WTC11 (cell line): ENCODE data around the gene SNAPC4. TPM values are rescaled to one million over a fixed set of nuclear protein-coding genes. Genes with fewer than 3 reads are reported as not detected.

ENCODE experiments used
- ATAC-seq: fragments of 200-7000 bp; cut with Tn5 transposase; 2 replicates; pipeline ENCODE4 v1.10.0; 2021; ENCODE audit warnings: mild to moderate bottlenecking, moderate library complexity
- CTCF ChIA-PET: fragments of 300-600 bp; sonication (Branson Sonifier 250); formaldehyde crosslinking; loops from one replicate; lab custom pipeline; 2021; ENCODE audit warnings: antibody characterized with exemption; lab: Charles Lee
- POLR2A ChIA-PET: fragments of 350-600 bp; sonication (Branson Sonifier 250); formaldehyde crosslinking; loops from one replicate; lab custom pipeline; 2021; ENCODE audit warnings: antibody characterized with exemption; lab: Charles Lee
- DNase-seq: peaks from one replicate; pipeline ENCODE4 v3.0.0; 2021; ENCODE audit warnings: low spot score
- H3K27ac Mint-ChIP-seq: 2 replicates; pipeline ENCODE4 v1.8.0; 2021; ENCODE audit warnings: mixed read lengths
- H3K27me3 Mint-ChIP-seq: 2 replicates; pipeline ENCODE4 v1.8.0; 2021; ENCODE audit warnings: low read depth, mild to moderate bottlenecking, moderate library complexity, mixed read lengths
- H3K36me3 Mint-ChIP-seq: 2 replicates; pipeline ENCODE4 v1.8.0; 2021; ENCODE audit warnings: mixed read lengths
- H3K4me1 Mint-ChIP-seq: 2 replicates; pipeline ENCODE4 v1.8.0; 2022; ENCODE audit warnings: mixed read lengths
- H3K4me3 Mint-ChIP-seq: 2 replicates; pipeline ENCODE4 v1.8.0; 2021; ENCODE audit warnings: mild to moderate bottlenecking, moderate library complexity, mixed read lengths
- H3K9me3 Mint-ChIP-seq: 2 replicates; pipeline ENCODE4 v1.8.0; 2021; ENCODE audit warnings: mixed read lengths
- CREM ChIP-seq: sonication (generic); formaldehyde crosslinking; IDR thresholded peaks from 2 replicates; pipeline ENCODE4 v1.8.1; 2022; ENCODE audit warnings: mild to moderate bottlenecking, missing genetic modification reagents, moderate library complexity
- GRHL2 ChIP-seq: fragments of 250-450 bp; sonication (Bioruptor Pico); IDR thresholded peaks from 2 replicates; pipeline ENCODE4 v1.8.0; 2022; ENCODE audit warnings: mild to moderate bottlenecking, moderate library complexity; ENCODE audit not compliant: insufficient replicate concordance, severe bottlenecking
- HMGA2 ChIP-seq: fragments of 250-450 bp; sonication (Bioruptor Pico); IDR thresholded peaks from 2 replicates; pipeline ENCODE4 v1.4.0; 2021; ENCODE audit warnings: mild to moderate bottlenecking, moderate library complexity
- RORB ChIP-seq: fragments of 250-450 bp; sonication (Bioruptor Pico); IDR thresholded peaks from 2 replicates; pipeline ENCODE4 v1.9.0; 2021; ENCODE audit warnings: mild to moderate bottlenecking
- SMAD3 ChIP-seq: sonication (generic); formaldehyde crosslinking; IDR thresholded peaks from 2 replicates; pipeline ENCODE4 v1.8.0; 2022; ENCODE audit warnings: missing genetic modification reagents, mild to moderate bottlenecking, borderline replicate concordance
- TEAD1 ChIP-seq: sonication (generic); formaldehyde crosslinking; IDR thresholded peaks from 2 replicates; pipeline ENCODE4 v1.8.0; 2022; ENCODE audit warnings: mild to moderate bottlenecking, missing genetic modification reagents
- TP53 ChIP-seq: sonication (generic); formaldehyde crosslinking; IDR thresholded peaks from 2 replicates; pipeline ENCODE4 v1.8.1; 2023; ENCODE audit warnings: mild to moderate bottlenecking, missing genetic modification reagents
- ZNF219 ChIP-seq: sonication (generic); formaldehyde crosslinking; IDR thresholded peaks from 2 replicates; pipeline ENCODE4 v1.8.0; 2023; ENCODE audit warnings: missing genetic modification reagents, mild to moderate bottlenecking, borderline replicate concordance
- total RNA-seq: library from RNA; stranded (reverse); gene quantifications from 3 replicates; pipeline ENCODE4 v1.2.3, GENCODE V29; 2021
- TF ChIP-seq, protein P1 (sequence below): sonication (generic); formaldehyde crosslinking; IDR thresholded peaks from 2 replicates; pipeline ENCODE4 v1.8.1; 2023; ENCODE audit warnings: mild to moderate bottlenecking, moderate library complexity, missing genetic modification reagents
- TF ChIP-seq, protein P2 (sequence below): sonication (generic); formaldehyde crosslinking; IDR thresholded peaks from 2 replicates; pipeline ENCODE4 v1.8.1; 2022; ENCODE audit warnings: missing genetic modification reagents, borderline replicate concordance
- TF ChIP-seq, protein P3 (sequence below): sonication (generic); formaldehyde crosslinking; IDR thresholded peaks from 2 replicates; pipeline ENCODE4 v1.8.0; 2023; ENCODE audit warnings: missing genetic modification reagents
- TF ChIP-seq, protein P4 (sequence below): fragments of 250-450 bp; sonication (Bioruptor Pico); conservative IDR thresholded peaks from 2 replicates; pipeline ENCODE4 v1.9.0; 2021; ENCODE audit warnings: mild to moderate bottlenecking
- TF ChIP-seq, protein P5 (sequence below): fragments of 200-600 bp; IDR thresholded peaks from 2 replicates; pipeline ENCODE4 v1.8.0; 2022; ENCODE audit warnings: antibody characterized with exemption
- TF ChIP-seq, protein P6 (sequence below): sonication (generic); formaldehyde crosslinking; IDR thresholded peaks from 2 replicates; pipeline ENCODE4 v1.8.1; 2022; ENCODE audit warnings: mild to moderate bottlenecking, missing genetic modification reagents, moderate library complexity, borderline replicate concordance

SNAPC4 gene
- total RNA-seq, 1 experiment from 2014 or later, result 22.8 TPM

DNA sequence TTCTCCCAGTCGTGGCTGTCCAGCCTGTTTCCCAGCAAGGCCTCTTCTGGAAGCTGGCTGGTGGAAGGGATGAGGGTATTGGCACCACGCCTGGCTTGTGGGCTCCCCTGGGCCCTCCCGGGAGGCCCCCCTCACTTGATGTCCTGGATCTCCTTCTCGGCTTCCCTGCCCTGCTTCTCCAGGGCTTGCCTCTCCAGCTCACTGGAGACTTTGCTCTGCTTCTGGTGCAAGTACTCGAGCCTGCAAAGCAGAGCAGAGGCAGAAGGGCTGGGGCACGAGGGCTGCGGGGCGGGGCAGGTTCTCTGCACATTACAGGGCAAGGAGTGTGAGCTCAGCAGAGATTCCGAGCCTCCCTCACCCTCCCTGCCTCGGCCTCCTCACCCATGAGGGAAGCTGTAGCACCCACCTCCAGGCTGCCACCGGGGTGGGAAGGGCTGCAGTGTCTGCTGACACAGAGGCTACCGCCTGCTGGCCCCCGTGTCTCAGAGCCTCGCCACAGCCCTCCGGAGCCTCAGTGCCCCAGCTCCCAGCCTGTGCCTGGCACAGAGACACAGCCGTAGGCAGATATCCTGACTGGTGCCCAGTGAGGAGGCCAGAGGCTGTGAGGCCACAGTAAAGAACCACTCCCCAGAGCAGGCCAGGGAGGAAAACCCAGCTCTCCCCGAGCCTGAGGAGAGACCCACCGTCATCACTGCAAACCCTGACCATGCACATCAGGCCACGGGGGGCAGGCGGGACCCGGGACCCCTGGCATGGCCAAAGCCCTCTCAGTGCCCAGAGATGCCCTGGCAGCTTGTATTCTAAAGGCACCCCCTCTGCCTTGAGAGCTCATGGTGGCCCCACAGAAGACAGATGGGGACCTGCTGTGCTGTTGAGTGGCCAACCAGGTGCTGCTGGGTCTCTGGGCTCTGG is 7.2 kb downstream of the SNAPC4 start:
- H3K27me3 Mint-ChIP-seq, result no peaks in the 10 kb centered on the region
- no peaks in the 10 kb centered on the region for H3K4me1 Mint-ChIP-seq
- DNase-seq (no peak), ATAC-seq (no peak)
- H3K4me3 Mint-ChIP-seq, result no peak overlapping the region
- H3K9me3 Mint-ChIP-seq, result no peaks in the 10 kb centered on the region
- ChIA-PET CTCF (no interaction called here), POLR2A (no interaction called here)
- H3K27ac Mint-ChIP-seq, result no peak overlapping the region
- TF ChIP-seq TP53 (CRISPR knock-in tag), result no peak
- TF ChIP-seq, protein P1, sequence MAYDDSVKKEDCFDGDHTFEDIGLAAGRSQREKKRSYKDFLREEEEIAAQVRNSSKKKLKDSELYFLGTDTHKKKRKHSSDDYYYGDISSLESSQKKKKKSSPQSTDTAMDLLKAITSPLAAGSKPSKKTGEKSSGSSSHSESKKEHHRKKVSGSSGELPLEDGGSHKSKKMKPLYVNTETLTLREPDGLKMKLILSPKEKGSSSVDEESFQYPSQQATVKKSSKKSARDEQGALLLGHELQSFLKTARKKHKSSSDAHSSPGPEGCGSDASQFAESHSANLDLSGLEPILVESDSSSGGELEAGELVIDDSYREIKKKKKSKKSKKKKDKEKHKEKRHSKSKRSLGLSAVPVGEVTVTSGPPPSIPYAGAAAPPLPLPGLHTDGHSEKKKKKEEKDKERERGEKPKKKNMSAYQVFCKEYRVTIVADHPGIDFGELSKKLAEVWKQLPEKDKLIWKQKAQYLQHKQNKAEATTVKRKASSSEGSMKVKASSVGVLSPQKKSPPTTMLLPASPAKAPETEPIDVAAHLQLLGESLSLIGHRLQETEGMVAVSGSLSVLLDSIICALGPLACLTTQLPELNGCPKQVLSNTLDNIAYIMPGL (CRISPR knock-in tag), result no peak
- no peak for TF ChIP-seq HMGA2 (CRISPR knock-in tag)
- H3K36me3 Mint-ChIP-seq, result peaks cover 44% of the 10 kb centered on the region

DNA sequence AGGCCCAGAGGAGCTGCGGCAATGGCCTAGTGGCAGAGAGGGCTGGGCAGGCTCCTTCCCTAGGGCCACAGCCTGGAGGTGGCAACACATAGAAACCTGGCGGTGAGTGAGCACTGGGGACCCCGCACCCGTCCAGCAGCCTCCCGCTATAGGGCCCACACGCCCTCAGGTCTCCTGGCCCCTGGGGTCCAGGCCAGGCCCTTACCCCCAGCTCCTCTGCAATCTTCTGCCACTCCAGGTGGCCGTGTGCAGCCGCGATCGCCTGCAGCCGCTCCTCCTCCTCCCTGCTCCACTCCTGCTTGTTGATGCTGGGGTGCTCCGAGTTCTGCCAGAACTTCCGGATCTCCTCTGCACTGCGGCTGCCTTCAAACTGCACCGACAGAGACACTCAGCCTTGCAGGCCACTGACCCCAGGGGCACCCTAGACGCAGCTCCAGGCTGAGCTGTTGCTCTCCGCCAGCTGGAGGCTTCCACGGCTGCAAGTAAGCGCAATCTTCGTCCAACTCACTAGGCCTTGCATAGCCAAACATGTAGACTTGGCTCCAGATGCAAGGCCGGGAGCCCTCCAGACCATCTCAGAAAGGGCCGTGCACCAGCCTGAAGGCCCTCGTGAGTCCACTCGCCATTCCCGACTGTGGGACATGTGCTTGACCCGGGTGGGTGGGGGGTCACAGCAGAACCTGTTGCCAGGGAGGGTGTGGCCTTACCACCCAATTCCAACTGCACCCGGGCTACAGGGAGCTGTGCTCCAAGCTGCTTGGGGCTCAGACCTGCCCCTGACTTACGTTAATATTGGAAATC is 8.0 kb downstream of the SNAPC4 start:
- no peak overlapping the region for H3K27ac Mint-ChIP-seq
- POLR2A ChIA-PET, result no interaction called here
- no peak overlapping the region for H3K4me3 Mint-ChIP-seq
- H3K4me1 Mint-ChIP-seq, result no peaks in the 10 kb centered on the region
- peaks cover 47% of the 10 kb centered on the region for H3K36me3 Mint-ChIP-seq
- CTCF ChIA-PET, result interaction anchor here (1.0 to 1.3 kb wide), 3 partner anchors 9 to 52 kb away, joined by 3 to 4 read pairs (median 3); no protein-coding TSS in a partner anchor
- ATAC-seq, result no peak
- no peak for DNase-seq
- H3K27me3 Mint-ChIP-seq, result no peaks in the 10 kb centered on the region
- no peak for TF ChIP-seq TEAD1 (CRISPR knock-in tag)
- TF ChIP-seq ZNF219 (CRISPR knock-in tag), result no peak
- no peak for TF ChIP-seq GRHL2 (CRISPR knock-in tag)
- no peak for TF ChIP-seq CREM (CRISPR knock-in tag)
- TF ChIP-seq, protein P2, sequence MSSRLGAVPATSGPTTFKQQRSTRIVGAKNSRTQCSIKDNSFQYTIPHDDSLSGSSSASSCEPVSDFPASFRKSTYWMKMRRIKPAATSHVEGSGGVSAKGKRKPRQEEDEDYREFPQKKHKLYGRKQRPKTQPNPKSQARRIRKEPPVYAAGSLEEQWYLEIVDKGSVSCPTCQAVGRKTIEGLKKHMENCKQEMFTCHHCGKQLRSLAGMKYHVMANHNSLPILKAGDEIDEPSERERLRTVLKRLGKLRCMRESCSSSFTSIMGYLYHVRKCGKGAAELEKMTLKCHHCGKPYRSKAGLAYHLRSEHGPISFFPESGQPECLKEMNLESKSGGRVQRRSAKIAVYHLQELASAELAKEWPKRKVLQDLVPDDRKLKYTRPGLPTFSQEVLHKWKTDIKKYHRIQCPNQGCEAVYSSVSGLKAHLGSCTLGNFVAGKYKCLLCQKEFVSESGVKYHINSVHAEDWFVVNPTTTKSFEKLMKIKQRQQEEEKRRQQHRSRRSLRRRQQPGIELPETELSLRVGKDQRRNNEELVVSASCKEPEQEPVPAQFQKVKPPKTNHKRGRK (CRISPR knock-in tag), result no peak
- no peak for TF ChIP-seq RORB (CRISPR knock-in tag)
- TF ChIP-seq, protein P3, sequence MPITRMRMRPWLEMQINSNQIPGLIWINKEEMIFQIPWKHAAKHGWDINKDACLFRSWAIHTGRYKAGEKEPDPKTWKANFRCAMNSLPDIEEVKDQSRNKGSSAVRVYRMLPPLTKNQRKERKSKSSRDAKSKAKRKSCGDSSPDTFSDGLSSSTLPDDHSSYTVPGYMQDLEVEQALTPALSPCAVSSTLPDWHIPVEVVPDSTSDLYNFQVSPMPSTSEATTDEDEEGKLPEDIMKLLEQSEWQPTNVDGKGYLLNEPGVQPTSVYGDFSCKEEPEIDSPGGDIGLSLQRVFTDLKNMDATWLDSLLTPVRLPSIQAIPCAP, result no peak
- no peak for TF ChIP-seq SMAD3 (CRISPR knock-in tag)
- TF ChIP-seq, protein P4, sequence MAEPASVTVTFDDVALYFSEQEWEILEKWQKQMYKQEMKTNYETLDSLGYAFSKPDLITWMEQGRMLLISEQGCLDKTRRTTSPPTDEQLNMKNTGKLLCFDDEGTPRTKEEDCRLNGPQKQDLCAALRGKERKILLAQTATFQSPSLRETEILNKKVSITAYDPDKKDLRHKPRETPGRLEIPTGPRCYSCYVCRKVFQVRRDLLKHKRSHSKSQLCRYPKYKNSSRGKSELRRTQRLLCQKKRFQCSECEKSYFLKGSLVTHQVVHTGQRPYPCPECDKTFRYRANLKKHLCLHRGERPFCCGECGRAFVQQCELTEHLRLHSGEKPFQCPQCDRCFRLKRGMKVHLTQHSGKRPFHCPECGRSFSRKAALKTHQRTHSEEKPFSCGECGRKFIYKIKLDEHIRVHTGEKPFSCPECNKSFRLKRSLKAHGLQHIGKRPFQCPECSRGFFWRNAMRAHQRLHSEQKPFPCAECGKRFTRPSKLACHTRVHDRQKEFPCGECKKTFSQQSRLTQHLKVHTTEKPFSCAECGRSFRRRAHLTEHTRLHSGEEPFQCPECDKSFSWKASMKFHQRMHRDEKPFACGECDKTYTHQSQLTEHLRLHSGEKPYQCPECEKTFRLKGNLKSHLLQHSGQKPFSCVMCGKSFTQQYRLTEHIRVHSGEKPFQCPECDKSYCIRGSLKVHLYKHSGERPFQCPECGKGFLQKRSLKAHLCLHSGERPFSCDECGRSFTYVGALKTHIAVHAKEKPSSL (CRISPR knock-in tag), result no peak
- TF ChIP-seq, protein P5, sequence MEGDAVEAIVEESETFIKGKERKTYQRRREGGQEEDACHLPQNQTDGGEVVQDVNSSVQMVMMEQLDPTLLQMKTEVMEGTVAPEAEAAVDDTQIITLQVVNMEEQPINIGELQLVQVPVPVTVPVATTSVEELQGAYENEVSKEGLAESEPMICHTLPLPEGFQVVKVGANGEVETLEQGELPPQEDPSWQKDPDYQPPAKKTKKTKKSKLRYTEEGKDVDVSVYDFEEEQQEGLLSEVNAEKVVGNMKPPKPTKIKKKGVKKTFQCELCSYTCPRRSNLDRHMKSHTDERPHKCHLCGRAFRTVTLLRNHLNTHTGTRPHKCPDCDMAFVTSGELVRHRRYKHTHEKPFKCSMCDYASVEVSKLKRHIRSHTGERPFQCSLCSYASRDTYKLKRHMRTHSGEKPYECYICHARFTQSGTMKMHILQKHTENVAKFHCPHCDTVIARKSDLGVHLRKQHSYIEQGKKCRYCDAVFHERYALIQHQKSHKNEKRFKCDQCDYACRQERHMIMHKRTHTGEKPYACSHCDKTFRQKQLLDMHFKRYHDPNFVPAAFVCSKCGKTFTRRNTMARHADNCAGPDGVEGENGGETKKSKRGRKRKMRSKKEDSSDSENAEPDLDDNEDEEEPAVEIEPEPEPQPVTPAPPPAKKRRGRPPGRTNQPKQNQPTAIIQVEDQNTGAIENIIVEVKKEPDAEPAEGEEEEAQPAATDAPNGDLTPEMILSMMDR, result no peak
- TF ChIP-seq, protein P6, sequence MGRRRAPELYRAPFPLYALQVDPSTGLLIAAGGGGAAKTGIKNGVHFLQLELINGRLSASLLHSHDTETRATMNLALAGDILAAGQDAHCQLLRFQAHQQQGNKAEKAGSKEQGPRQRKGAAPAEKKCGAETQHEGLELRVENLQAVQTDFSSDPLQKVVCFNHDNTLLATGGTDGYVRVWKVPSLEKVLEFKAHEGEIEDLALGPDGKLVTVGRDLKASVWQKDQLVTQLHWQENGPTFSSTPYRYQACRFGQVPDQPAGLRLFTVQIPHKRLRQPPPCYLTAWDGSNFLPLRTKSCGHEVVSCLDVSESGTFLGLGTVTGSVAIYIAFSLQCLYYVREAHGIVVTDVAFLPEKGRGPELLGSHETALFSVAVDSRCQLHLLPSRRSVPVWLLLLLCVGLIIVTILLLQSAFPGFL (CRISPR knock-in tag), result no peak
- TF ChIP-seq, all 79 proteins: peak for 0
- no peaks in the 10 kb centered on the region for H3K9me3 Mint-ChIP-seq
